HG03520 (cell line): Measurements from ENCODE around the gene LRRC72.
"Not testable (repeated sequence)": the region's sequence is repeated elsewhere in the genome, so short reads cannot be mapped to it uniquely, and the experiment has no call there.

Source experiments
- ATAC-seq: cut with Tn5 transposase; IDR thresholded peaks from one replicate; pipeline ENCODE4 v1.9.1; 2021; ENCODE audit warnings: mild to moderate bottlenecking, moderate library complexity; ENCODE audit not compliant: unreplicated experiment

Gene LRRC72

GRCh38 chr7:16524332-16524731 lies 2.3 kb upstream of the LRRC72 start:
- ATAC-seq: no peak

GRCh38 chr7:16528520-16528919 lies 1.9 kb downstream of the LRRC72 start:
- ATAC-seq: no peak

- no peak for ATAC-seq
These were observed 3.1 kb downstream of the LRRC72 start for GRCh38 chr7:16529697-16530096.

DNA sequence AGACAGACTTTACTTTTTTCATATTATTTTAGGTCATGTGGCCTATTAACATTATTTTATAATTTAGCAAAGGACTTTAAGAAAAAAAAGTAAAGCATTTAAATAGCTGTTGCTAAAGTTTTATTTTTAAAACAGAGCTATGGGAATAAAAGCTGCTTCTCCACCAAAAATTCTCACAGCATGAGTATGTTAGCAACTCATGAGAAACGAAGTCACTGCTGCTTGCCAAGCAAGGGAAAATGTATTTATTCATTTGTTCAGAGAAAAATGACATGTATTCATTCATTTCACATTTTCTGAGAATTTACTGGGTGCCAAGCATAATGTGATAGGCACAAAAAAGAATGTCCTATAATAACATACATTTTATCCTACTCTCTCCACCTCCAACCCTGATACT lies 5.1 kb downstream of the LRRC72 start:
- no peak for ATAC-seq

DNA sequence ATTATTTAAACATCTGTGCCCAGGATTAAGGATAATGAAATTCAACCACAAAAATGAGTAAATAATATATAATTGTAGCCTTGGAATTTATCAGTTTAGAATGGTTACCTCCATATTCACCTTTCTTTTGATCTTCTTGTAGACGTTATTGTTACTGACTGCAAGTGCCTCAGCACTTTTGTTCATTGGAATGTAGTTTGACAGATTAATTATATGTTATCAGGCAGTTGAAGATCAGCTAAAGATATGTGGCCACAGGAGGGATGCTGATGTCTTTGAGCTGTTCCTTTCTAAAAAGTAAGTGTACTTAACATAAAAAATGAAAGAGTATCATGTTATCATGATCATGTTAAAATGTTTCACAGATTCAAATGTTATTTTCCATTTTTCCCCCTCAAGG lies 5.6 kb downstream of the LRRC72 start:
- no peak for ATAC-seq

- ATAC-seq: no peak
These were observed 8.9 kb downstream of the LRRC72 start for GRCh38 chr7:16535500-16535899.

- ATAC-seq: not testable (repeated sequence)
These were observed 13.9 kb downstream of the LRRC72 start for GRCh38 chr7:16540559-16540958.

- no peak for ATAC-seq
These were observed 15.8 kb downstream of the LRRC72 start for GRCh38 chr7:16542401-16542800.

- no peak for ATAC-seq
These were observed 16.8 kb downstream of the LRRC72 start for GRCh38 chr7:16543456-16543855.

- ATAC-seq: no peak
These were observed 20.4 kb downstream of the LRRC72 start for GRCh38 chr7:16546921-16547505.

- ATAC-seq: no peak
These were observed 21.8 kb downstream of the LRRC72 start for GRCh38 chr7:16548428-16548827.

- ATAC-seq: no peak
These were observed 24.0 kb downstream of the LRRC72 start for GRCh38 chr7:16550671-16551070.

- no peak for ATAC-seq
These were observed 28.1 kb downstream of the LRRC72 start for GRCh38 chr7:16554518-16555236.

- ATAC-seq: no peak
These were observed 29.7 kb downstream of the LRRC72 start for GRCh38 chr7:16556359-16556758.

- ATAC-seq: no peak
These were observed 32.2 kb downstream of the LRRC72 start for GRCh38 chr7:16558761-16559302.

- no peak for ATAC-seq
These were observed 33.0 kb downstream of the LRRC72 start for GRCh38 chr7:16559497-16560179.

GRCh38 chr7:16561943-16562342 lies 35.3 kb downstream of the LRRC72 start:
- ATAC-seq: no peak

GRCh38 chr7:16562456-16563220 lies 36.0 kb downstream of the LRRC72 start:
- no peak for ATAC-seq

DNA sequence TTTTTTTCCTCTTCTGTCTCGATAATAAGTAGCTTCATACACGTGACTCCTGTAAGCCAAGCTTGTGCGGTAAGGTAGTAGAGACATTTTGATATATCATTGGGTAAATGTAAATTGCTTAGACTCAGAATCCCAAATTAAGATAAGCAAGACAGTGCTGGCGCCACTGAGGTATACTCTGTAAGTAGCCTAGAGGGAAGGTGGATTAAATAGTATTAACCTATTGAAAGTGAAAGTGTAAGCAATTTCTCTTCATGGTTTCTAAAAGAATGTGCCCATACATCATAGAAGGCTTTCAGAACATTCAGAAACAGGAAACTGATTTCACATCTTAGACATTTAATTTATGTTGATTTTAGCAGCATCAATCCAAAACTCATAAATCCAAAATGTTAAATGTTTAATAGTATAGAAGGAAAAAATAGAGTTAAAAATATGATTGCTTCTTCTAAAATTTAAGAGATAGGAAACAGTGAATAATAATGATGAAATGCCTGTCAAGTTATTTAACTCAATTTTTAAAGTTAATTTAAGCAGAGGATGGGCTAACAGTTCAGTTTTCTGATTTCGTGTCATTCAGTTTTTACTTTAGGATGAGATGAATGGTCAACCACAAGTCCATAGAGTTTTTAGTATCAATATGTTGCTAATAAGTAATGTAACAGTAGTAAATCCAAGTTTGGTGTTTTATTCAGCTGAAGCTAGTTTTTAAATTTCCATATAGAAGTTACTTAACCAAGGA lies 36.8 kb downstream of the LRRC72 start:
- ATAC-seq: peak; percentile 58

DNA sequence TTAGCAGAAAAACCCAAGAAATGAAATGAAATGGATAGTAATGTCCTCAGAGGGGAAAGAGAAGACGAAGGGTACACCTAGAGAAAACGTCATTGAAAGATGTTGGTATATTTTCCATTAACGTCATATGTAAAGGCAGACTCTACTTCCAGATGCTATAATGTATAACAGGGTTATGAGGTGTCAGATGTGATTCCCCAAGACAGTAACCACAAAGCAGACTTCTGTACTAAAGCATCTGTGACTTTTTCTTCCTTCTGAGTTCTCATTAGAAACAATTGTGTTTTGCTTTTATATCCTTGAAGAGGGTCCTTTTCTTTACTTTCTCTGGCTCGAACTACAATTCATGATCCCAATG lies 37.4 kb downstream of the LRRC72 start:
- no peak for ATAC-seq
